ENCODE data around the gene EDN1.
"Not testable (repeated sequence)": the region's sequence is repeated elsewhere in the genome, so short reads cannot be mapped to it uniquely, and the experiment has no call there.

Gene EDN1

DNA sequence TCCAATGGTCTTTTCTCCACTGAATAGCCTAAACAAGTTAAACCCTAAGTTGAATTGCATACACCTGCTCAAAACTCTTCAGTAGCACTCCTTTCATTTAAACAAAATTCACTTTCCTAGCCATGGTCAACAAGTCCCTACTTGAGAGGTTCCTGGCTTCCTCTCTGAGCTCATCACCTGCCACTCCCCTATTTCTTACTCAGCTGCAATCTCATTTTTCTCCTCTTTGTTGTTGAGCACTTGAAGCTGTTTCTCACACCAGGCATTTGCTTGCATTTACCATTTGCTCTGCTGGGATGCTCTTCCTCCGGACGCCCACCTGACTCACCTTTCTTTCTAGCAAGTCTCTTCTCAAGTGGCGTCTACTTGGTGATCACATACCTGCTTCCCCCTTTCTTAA is 38.5 kb downstream of the EDN1 start:
- DNase-seq = no peak

DNA sequence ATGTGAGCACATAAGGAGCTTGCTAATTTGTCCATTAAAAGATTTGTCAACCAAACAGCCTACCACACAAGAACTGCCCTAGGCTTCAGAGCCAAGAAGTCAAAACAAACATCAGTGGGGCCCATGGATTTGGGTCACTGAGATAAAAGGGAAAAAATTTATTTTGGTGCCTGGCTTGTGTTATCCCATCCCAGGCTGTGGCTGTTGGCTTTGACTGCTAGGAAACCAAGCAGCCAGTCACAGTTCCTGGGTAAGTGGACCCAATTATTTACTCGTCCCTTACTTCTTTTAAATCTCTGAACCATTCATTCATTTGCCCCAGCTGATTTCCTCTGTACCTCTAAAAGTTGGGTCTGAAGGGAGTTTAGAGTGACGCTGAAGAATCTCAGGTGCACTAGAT is 41.3 kb downstream of the EDN1 start:
- DNase-seq = no peak

DNA sequence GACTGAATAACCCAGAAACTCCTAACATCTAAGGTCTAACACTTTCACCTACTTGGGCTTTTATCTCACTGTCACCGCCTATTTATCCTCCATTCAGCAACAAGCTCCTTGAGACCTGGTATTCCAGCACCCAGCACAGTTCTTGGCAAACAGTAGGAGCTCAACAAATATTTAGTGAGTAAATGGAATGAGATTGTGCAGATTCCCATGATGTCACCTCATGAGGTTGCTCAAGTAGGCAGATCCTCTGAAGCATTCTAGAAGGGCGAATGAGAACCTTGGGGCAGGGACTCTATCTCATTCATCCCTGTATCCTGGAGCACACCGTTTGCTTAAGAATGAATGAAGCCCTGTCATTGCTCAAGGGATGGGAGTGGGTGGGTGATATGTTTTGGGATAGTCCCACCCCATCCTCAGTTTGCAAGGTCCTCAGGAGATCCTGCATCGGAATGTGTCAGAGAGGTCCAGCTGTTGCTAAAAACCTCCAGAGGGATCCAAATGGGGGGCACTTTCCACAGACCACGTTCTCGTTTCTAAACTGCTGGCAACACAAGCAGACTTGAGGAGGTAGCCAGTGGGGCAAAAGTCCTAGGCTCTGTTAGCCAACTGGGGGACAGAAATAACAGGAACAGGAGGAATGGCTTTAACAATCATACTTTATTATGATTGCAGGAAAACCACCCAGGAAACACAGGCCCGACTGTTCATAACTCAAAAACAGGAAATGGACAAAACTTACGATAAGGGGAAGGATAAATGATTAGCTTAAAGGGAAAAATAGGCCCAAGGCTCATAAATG is 42.0 kb downstream of the EDN1 start:
- DNase-seq = no peak

DNA sequence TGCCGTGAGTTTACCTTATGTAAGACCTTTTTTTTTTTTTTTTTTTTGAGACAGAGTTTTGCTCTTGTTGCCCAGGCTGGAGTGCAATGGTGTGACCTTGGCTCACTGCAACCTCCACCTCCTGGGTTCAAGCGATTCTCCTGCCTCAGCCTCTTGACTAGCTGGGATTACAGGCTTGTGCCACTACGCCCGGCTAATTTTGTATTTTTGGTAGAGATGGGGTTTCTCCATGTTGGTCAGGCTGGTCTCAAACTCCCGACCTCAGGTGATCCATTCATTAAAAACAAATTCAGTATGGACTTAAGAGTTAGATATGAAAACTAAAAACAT is 42.6 kb downstream of the EDN1 start:
- DNase-seq = not testable (repeated sequence)

DNA sequence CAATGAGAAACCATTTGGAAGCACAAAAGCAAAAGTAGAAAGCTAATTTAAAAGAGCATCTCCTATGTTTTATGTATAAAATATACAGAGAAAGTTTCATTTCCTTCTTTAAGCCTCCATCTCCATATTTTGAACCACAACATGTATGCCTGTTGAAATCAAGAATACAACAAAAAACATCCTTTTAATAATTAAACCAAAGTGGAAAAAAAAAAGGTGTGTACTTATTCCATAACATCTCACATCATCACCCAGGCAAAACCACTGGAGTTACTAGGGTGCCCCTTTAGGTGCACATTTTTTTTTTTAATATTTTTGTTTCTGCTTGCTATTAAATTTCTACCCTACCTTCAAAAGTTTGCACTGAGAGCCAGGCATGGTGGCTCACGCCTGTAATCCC is 43.0 kb downstream of the EDN1 start:
- DNase-seq = no peak

DNA sequence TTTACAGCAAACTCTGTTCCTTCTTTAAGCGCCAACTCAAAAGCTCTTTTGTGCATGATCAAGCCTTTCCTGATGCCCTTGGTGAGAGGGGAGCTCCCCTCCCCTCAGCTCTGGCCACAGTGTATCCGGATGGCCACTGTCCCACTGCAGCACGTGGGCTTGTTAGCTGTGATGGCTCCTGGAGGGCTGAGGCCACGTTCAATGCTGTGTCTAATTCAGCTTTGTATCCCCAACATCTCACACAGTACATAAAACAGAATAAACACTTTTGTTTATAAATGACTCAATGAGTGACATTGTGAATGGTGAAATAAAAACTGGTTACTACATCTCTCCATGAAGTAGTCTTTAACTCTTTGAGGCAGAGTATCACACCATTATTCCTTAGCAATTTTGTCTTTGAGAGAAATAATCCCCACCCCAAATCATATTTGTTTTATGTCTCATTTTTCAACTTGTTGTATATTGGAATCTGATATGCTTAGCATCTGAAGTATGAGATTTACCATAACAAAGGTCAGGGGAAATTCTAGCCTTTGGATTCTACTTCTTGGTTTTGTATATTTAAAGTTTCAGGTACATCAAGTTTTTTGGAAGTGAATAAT is 44.5 kb downstream of the EDN1 start:
- DNase-seq = no peak

DNA sequence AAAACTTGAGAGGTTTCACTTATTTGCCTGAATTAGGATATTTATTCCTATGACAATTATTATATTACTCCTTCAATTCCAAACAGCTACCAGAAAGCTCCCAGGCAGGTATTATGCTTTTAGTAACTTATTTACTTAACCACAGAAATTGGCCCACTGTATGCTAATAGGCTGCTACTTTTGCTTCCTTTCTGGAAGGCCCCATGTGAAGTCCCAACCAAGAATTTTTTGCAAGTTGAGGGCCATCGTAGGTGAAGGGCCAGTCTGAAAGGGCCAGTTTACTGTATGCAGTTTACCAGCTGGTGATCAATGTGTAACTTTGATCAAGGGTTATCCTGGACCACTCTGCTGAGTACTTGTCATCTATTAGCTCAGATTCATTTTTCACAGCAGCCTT is 45.0 kb downstream of the EDN1 start:
- DNase-seq = no peak

DNA sequence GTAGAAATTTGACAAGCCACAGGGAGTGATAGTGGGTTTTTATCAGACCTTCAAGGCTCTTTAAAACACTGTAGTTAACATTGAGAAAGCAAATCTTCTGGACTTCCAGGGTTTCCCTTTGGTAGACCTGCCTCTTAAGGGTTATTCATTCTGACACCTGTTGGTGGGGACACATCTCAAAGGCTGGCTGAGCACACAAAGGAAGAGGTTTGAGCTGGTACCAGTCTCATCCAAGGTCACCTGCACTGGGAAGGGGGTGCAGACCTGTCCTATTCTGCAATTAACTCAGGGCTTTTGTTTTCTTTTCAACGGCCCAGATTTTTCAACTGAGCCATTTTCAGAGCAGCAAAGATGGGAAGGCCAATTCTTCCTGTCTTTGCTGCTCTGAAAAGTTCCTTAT is 45.6 kb downstream of the EDN1 start:
- no peak for DNase-seq

DNA sequence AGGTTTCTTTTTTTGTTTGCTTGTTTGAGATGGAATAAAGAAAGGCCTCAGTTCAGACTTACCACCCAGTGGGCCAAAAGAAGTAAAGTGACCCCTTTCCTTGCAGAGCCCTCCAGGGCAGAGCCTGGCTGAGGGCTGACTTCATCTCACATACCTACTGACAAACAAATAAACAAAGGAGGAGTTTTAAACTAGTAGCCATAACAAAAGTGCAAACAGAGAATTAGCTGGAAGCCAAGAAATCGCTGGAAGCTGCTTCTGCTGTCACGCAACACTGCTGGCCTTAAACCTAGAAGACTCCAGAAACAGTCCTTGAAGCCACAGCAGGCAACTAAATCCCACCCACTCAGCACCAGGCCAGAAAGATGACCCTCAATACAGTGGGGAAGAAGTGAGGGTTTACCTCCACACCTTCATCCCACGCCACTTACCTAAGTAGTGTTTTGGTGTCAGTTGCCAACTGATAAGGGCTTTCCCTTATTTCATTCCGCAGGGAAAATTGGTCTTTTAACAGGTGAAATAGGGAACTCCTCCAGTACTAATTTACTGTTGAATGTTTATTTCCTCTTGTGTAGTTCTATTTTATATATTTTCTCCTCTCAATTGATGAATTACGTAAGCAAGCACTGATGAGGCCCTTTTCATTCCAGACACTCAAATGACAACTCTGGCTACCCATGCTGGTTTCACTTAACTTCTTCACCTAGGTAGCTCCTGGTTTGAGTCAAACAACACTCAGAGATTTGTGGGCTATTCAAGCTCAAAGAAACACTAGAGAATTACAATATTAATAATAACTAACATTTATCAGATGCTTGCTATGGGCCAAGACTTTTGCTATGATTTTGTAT is 46.2 kb downstream of the EDN1 start:
- no peak for DNase-seq

DNA sequence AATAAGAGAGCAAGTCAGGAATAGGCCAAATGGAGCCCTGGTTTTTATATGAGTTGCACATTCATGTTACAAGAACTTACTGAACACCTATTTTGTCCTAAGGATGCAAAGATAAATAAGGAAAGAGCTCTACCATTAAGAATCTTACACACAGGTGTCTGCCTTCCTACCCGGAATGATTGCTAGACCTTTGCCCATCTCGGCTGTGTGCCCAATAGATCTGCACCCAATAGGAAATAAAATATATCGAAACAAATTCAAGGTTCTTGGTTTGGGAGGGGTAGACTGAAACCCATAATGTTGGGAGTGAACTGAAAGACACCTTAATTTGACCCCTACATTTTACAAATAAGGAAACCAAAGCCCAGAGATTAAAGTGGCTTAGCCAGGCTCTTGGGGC is 48.9 kb downstream of the EDN1 start:
- DNase-seq = no peak

DNA sequence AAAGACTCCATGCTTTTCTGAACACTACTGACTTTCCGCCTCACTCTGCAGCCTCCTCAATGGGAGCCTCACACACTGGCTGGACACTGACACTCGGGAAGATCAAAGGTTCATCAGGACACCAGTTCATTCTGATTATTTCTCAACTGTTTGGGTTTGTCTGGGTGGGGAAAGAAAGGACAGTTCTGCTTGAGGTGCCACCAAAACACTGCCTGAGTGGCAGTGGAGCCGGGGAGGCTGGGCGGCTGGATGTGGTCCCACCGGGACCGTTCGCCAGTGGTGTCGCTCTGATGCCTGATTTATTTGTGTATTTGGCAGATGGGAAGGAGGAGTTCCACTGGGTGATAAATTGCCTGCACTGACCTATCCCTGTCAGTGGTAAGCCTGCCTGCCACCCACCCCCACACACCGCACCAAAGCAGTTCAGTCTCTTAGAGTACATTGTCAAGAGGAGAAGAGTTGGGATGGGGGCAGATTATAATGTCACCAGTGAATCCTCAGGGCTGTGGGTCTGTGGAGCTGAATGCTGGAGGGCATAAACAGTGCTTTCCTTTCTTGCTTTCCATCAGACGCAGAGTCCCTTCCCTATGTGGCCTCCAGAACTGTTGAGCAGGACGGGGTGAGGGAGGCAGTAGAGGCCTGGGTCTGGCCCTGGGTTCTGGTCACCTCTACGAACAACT is 49.8 kb downstream of the EDN1 start:
- DNase-seq = no peak

DNA sequence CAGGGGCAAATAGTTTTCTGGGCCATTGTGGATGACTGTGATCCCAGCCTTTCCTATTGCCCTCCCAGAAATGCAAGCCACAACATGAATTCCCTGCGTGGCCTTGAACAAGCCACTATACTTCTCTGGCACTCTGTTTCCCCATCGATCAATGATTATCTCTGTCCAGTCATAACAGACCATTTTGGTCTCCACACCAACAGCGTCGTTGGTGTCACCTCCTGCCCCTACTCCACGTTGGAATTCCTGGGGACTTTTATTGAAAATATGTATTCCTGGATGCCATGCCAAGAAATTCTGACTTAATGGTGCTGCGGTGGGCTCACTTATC is 50.3 kb downstream of the EDN1 start:
- no peak for DNase-seq

DNA sequence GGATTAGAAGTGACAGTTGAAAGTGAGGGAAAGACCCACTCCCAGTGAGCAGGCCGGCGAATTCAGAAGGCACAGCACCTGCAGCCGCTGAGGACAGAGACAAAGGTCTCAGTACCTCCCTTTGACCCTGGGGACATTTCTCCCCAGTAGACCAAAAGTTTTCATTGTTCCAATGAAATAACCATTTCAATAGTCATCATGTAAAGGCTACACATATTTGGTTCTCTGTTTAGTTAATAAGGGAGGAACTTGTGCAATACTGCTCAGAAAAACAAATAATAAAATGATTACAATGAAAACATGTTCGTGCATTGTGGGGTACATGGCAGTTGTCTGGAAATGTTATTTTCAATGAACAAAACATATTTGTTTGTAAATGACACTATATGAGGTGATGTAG is 52.5 kb downstream of the EDN1 start:
- DNase-seq = no peak

DNA sequence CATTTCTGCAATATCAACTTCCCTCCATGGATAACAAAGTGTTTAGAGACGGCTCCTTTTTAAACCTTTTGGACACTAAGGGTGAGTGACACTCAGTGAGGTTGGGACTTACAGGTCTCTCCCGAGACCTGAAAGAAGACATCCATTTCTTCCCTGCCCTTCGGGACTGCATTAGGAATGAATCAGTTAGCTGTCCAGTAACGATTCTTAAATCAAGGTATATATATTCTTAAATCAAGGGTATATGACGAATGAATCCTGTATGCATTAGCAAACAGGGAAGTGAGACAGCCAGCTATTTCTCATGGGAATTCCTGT is 52.9 kb downstream of the EDN1 start:
- no peak for DNase-seq

DNA sequence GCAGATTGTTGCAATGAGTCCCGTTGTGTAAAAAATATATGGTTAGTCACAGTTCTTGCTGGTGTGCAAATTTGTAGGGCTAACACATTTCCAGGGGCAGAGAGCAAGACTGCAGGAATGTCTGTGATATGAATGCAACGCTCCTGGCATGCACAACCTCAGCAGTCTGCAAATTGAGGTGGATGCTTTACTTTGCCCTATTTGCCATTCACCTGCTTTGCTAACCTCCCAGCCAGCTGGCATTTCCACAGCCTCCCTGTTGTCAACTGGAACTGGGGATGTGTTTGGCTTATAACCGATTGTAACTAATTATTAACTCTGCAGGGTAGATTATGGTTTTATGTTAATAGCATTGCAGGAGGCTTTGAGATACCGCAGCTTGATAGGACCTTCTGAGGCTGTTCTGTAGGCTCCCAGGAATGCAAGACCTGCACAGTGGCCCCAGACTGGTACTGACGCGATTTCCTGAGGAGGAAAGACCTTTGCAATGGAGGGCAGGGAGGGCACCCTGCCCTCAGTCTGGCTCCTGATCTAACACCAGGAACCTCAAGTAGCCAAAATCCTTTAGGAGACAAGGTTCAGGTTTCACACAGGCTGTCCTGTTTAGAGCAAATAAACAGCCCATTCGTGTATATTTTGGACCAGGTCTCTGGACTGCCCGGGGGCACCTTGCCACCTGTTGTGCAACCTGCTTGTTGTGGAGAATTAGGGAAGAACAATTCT is 53.4 kb downstream of the EDN1 start:
- DNase-seq = no peak

DNA sequence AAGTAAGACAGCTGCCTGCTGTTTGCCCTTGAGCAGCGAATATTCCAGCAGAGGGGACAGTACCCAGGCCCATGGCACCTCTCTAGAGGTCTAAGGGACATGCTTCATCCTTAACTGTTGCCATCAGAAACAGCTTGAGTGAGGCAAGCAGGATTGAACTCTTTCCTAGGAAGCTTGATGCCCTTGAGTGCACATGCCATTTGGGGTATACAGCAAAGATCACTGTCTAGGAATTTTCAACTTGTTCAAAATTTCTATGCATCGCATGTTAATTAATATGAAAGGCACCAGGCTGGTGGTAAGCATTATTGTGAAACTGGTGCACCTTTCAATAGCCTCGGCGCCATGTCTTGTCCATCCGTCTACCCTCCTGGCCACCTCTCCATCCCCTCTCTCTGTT is 54.1 kb downstream of the EDN1 start:
- no peak for DNase-seq

DNA sequence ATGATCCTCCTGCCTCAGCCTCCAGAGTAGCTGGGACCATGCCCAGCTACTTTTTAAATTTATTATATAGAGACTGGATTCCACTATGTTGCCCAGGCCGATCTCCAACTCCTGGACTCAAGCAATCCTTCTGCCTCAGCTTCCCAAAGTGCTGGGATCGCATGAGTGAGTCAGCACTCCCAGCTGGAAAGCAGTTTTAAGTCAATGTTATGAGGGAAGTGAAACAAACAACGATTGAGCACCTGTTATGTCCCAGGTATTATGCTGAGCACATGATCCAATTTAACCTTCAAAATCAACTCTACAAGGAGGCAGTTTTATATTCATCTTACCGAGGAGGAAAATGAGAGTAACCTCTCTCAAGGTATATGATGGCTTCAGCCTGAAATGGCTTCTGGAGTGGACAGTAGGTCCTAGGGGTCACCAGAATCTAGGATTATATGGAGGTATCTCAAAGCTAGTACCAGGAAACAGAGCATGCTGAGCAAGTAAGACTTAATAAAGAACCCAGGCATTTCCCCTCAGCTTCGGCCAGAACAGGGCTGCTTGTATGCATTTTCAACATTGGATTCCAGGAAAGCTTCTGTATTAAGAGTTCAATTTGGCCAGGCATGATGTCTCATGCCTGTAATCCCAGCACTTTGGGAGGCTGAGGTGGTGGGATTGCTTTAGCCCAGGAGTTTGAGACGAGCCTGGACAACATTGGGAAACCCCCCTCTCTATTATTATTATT is 55.0 kb downstream of the EDN1 start:
- DNase-seq = no peak

DNA sequence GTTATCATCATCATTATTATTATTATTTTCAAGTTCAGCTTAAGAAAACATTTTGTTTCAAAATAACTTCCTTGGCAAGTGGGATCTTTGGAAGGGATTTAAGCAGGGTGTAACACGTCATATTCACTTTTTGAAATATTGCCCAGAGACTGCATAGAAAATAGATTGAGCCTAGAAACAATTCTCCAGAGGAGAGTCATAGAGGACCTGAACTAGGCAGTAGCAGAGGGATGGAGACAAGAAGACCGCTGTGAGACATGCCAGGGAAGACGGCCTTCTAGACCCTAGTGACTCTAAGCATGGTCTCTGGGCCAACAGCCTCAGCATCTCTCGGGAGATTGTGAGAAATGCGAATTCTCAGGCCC is 55.5 kb downstream of the EDN1 start:
- DNase-seq = no peak

Data from NCI-H1436 treated with DMSO at 0.1 percent for 48 hours (cell line).